HL-60 (cell line): ENCODE measurements around the gene TGM1.

ENCODE experiments used
- POLR2AphosphoS5 ChIP-seq: IDR thresholded peaks from 2 replicates; pipeline ENCODE4 v1.6.1; 2012; ENCODE audit warnings: low read depth
- TF ChIP-seq, protein P1 (sequence below): IDR thresholded peaks from one replicate; pipeline ENCODE4 v1.5.1; 2011; ENCODE audit warnings: low read length, control low read depth, inconsistent platforms; ENCODE audit not compliant: insufficient read depth
- TF ChIP-seq, protein P2 (sequence below): IDR thresholded peaks from 2 replicates; pipeline ENCODE4 v1.6.1; 2012; ENCODE audit warnings: low read depth; ENCODE audit not compliant: insufficient replicate concordance

DNA sequence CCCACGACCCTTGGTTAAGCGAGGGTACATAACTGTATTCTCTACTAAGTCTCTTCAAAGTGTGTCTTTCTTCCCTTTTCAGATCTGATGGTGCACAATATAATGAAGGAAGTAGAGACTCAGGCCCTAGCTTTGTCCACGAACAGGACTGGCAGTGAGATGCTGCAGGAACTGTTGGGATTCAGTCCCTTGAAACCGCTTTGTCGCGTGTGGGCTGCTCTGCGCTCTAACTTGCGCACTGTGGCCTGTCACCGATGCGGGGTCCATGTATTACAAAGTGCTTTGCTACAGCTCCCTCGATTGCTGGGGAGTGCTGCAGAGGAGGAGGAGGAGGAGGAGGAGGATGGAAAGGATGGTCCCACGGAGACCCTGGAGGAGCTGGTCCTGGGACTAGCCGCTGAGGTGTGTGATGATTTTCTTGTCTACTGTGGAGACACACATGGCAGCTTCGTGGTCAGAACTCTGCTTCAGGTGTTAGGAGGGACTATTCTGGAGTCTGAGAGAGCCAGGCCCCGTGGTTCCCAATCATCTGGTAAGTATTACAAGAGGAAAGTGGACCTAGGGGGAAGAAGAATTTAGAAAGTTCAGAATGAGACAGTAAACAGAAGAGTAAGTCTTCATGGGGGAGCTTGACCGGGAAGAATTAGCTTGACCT, 37.5 kb upstream of the TGM1 start:
- TF ChIP-seq, protein P1, sequence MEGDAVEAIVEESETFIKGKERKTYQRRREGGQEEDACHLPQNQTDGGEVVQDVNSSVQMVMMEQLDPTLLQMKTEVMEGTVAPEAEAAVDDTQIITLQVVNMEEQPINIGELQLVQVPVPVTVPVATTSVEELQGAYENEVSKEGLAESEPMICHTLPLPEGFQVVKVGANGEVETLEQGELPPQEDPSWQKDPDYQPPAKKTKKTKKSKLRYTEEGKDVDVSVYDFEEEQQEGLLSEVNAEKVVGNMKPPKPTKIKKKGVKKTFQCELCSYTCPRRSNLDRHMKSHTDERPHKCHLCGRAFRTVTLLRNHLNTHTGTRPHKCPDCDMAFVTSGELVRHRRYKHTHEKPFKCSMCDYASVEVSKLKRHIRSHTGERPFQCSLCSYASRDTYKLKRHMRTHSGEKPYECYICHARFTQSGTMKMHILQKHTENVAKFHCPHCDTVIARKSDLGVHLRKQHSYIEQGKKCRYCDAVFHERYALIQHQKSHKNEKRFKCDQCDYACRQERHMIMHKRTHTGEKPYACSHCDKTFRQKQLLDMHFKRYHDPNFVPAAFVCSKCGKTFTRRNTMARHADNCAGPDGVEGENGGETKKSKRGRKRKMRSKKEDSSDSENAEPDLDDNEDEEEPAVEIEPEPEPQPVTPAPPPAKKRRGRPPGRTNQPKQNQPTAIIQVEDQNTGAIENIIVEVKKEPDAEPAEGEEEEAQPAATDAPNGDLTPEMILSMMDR = no peak
- no peak for TF ChIP-seq POLR2AphosphoS5
- TF ChIP-seq, protein P2, sequence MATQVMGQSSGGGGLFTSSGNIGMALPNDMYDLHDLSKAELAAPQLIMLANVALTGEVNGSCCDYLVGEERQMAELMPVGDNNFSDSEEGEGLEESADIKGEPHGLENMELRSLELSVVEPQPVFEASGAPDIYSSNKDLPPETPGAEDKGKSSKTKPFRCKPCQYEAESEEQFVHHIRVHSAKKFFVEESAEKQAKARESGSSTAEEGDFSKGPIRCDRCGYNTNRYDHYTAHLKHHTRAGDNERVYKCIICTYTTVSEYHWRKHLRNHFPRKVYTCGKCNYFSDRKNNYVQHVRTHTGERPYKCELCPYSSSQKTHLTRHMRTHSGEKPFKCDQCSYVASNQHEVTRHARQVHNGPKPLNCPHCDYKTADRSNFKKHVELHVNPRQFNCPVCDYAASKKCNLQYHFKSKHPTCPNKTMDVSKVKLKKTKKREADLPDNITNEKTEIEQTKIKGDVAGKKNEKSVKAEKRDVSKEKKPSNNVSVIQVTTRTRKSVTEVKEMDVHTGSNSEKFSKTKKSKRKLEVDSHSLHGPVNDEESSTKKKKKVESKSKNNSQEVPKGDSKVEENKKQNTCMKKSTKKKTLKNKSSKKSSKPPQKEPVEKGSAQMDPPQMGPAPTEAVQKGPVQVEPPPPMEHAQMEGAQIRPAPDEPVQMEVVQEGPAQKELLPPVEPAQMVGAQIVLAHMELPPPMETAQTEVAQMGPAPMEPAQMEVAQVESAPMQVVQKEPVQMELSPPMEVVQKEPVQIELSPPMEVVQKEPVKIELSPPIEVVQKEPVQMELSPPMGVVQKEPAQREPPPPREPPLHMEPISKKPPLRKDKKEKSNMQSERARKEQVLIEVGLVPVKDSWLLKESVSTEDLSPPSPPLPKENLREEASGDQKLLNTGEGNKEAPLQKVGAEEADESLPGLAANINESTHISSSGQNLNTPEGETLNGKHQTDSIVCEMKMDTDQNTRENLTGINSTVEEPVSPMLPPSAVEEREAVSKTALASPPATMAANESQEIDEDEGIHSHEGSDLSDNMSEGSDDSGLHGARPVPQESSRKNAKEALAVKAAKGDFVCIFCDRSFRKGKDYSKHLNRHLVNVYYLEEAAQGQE = no peak
